ENCODE measurements around the gene DSCAM.
"Not testable (repeated sequence)": the region's sequence is repeated elsewhere in the genome, so short reads cannot be mapped to it uniquely, and the experiment has no call there.

DSCAM gene

GRCh38 chr21:40053007-40053406 is 794.0 kb downstream of the DSCAM start:
- DNase-seq (ENCODE audit: low read depth in 2 of 2), result no peak

GRCh38 chr21:40052276-40052675 is 794.7 kb downstream of the DSCAM start:
- no peak for DNase-seq (ENCODE audit: low read depth in 2 of 2)

- no peak for DNase-seq (ENCODE audit: low read depth in 2 of 2)
Observed at GRCh38 chr21:40051801-40052200, 795.2 kb downstream of the DSCAM start.

GRCh38 chr21:40049931-40050290 is 797.0 kb downstream of the DSCAM start:
- no peak for DNase-seq (ENCODE audit: low read depth in 2 of 2)

GRCh38 chr21:40049031-40049930 is 797.7 kb downstream of the DSCAM start:
- peak; percentile 6 to 9 for DNase-seq (ENCODE audit: low read depth in 2 of 2)

- no peak for DNase-seq (ENCODE audit: low read depth in 2 of 2)
Observed at GRCh38 chr21:40047993-40048730, 798.8 kb downstream of the DSCAM start.

- DNase-seq (ENCODE audit: low read depth in 2 of 2), result no peak
Observed at GRCh38 chr21:40047211-40047610, 799.7 kb downstream of the DSCAM start.

- no peak for DNase-seq (ENCODE audit: low read depth in 2 of 2)
Observed at GRCh38 chr21:40043866-40044265, 803.1 kb downstream of the DSCAM start.

GRCh38 chr21:40043423-40043822 is 803.5 kb downstream of the DSCAM start:
- DNase-seq (ENCODE audit: low read depth in 2 of 2), result no peak

GRCh38 chr21:40041446-40041845 is 805.5 kb downstream of the DSCAM start:
- DNase-seq (ENCODE audit: low read depth in 2 of 2), result no peak

GRCh38 chr21:40033156-40033782 is 813.7 kb downstream of the DSCAM start:
- DNase-seq (ENCODE audit: low read depth in 2 of 2), result not testable (repeated sequence)

- no peak for DNase-seq (ENCODE audit: low read depth in 2 of 2)
Observed at GRCh38 chr21:40029888-40030287, 817.1 kb downstream of the DSCAM start.

- not testable (repeated sequence) for DNase-seq (ENCODE audit: low read depth in 2 of 2)
Observed at GRCh38 chr21:40028393-40028792, 818.6 kb downstream of the DSCAM start.

GRCh38 chr21:40021558-40022351 is 825.2 kb downstream of the DSCAM start:
- no peak for DNase-seq (ENCODE audit: low read depth in 2 of 2)

- DNase-seq (ENCODE audit: low read depth in 2 of 2), result no peak
Observed at GRCh38 chr21:40020651-40021050, 826.3 kb downstream of the DSCAM start.

- no peak for DNase-seq (ENCODE audit: low read depth in 2 of 2)
Observed at GRCh38 chr21:40018871-40019475, 828.0 kb downstream of the DSCAM start.

GRCh38 chr21:40016667-40017066 is 830.3 kb downstream of the DSCAM start:
- no peak for DNase-seq (ENCODE audit: low read depth in 2 of 2)

- no peak for DNase-seq (ENCODE audit: low read depth in 2 of 2)
Observed at GRCh38 chr21:40016234-40016633, 830.7 kb downstream of the DSCAM start.

- no peak for DNase-seq (ENCODE audit: low read depth in 2 of 2)
Observed at GRCh38 chr21:40015818-40016217, 831.1 kb downstream of the DSCAM start.

- no peak for DNase-seq (ENCODE audit: low read depth in 2 of 2)
Observed at GRCh38 chr21:40014394-40014793, 832.6 kb downstream of the DSCAM start.

GRCh38 chr21:40013001-40013735 is 833.8 kb downstream of the DSCAM start:
- DNase-seq (ENCODE audit: low read depth in 2 of 2), result no peak
